Panc1 (cell line): ENCODE results near the gene NEUROG1. TPM values are rescaled to one million over a fixed set of nuclear protein-coding genes. Genes with fewer than 3 reads are reported as not detected.

Experiments used
- ATAC-seq: fragments of 200-7000 bp; cut with Tn5 transposase; 2 replicates; pipeline ENCODE4 v1.9.1; 2020; ENCODE audit warnings: mild to moderate bottlenecking, moderate library complexity
- BruUV-seq: library from RNA; stranded (reverse); fragments of 400-500 nt; replicated peaks from 2 replicates; lab custom pipeline; 2021; lab: Mats Ljungman, UMichigan
- CTCF ChIA-PET: fragments of 300-600 bp; sonication (Branson Sonifier 250); formaldehyde crosslinking; loops from one replicate; lab custom pipeline; 2022; ENCODE audit warnings: antibody characterized with exemption; lab: Charles Lee
- POLR2A ChIA-PET: fragments of 300-600 bp; sonication (Branson Sonifier 250); formaldehyde crosslinking; loops from one replicate; lab custom pipeline; 2022; ENCODE audit warnings: antibody characterized with exemption; lab: Charles Lee
- DNase-seq: peaks from one replicate; pipeline ENCODE4 v3.0.0-alpha.2; 2010; ENCODE audit warnings: low read depth, low spot score
- H3K27ac ChIP-seq: 2 replicates; pipeline ENCODE4 v1.5.1; 2011; ENCODE audit warnings: mild to moderate bottlenecking, low read length, inconsistent platforms
- H3K27me3 ChIP-seq: fragments of 200-500 bp; sonication (Bioruptor generic); 2 replicates; pipeline ENCODE4 v1.6.0; 2014; ENCODE audit warnings: low read length, inconsistent platforms; ENCODE audit not compliant: control insufficient read depth, insufficient read depth
- H3K36me3 ChIP-seq: fragments of 200-500 bp; sonication (Bioruptor generic); 2 replicates; pipeline ENCODE4 v1.5.1; 2014; ENCODE audit warnings: inconsistent platforms, mild to moderate bottlenecking, low read length, moderate library complexity; ENCODE audit not compliant: control insufficient read depth, insufficient read depth
- H3K4me1 ChIP-seq: 2 replicates; pipeline ENCODE4 v1.5.1; 2011; ENCODE audit warnings: inconsistent platforms, mild to moderate bottlenecking, low read length, moderate library complexity; ENCODE audit not compliant: control insufficient read depth, insufficient read depth
- H3K4me3 ChIP-seq, 2 experiments: 2 replicates each; pipeline ENCODE4 v1.5.1; 2011 to 2012; ENCODE audit warnings: low read depth in 2 of 2, low read length in 2 of 2, mild to moderate bottlenecking in 2 of 2, inconsistent platforms in 1 of 2, moderate library complexity in 1 of 2
- H3K9me3 ChIP-seq: fragments of 200-500 bp; sonication (Bioruptor generic); 2 replicates; pipeline ENCODE4 v1.5.1; 2014; ENCODE audit warnings: low read depth, mild to moderate bottlenecking, inconsistent platforms, low read length, moderate library complexity; ENCODE audit not compliant: control insufficient read depth, insufficient read depth
- CTCF ChIP-seq: fragments of 450-650 bp; IDR thresholded peaks from 2 replicates; pipeline ENCODE4 v1.5.1; 2017; ENCODE audit warnings: mild to moderate bottlenecking
- POLR2AphosphoS5 ChIP-seq: IDR thresholded peaks from 2 replicates; pipeline ENCODE4 v1.6.1; 2012; ENCODE audit warnings: mild to moderate bottlenecking, low read depth, low read length, moderate library complexity
- REST ChIP-seq, 2 experiments: IDR thresholded peaks; 2 replicates each; pipeline ENCODE4 v1.6.1; 2011 to 2012; ENCODE audit warnings: low read depth in 2 of 2, control low read depth in 1 of 2, low read length in 1 of 2, mild to moderate bottlenecking in 1 of 2, moderate library complexity in 1 of 2; ENCODE audit not compliant: insufficient read depth in 1 of 2
- SIN3A ChIP-seq: IDR thresholded peaks from 2 replicates; pipeline ENCODE4 v1.6.1; 2012; ENCODE audit warnings: low read depth, mild to moderate bottlenecking, low read length, moderate library complexity, borderline replicate concordance; ENCODE audit not compliant: insufficient read depth
- TCF7L2 ChIP-seq: IDR thresholded peaks from 2 replicates; pipeline ENCODE4 v1.6.1; 2011; ENCODE audit warnings: mild to moderate bottlenecking, low read depth, low read length, inconsistent platforms
- in situ Hi-C: cut with HindIII; loops from 2 replicates; pipeline ENCODE4 v1.10.0; 2016; ENCODE audit warnings: low sequenced_read_pairs, low pct_unique_long_range_greater_than_20kb
- intact Hi-C: fragments of 100-400 bp; cut with micrococcal nuclease; formaldehyde crosslinking; loops from one replicate; pipeline ENCODE4 v1.10.0; 2022; ENCODE audit not compliant: unreplicated experiment
- total RNA-seq: library from RNA; stranded (reverse); gene quantifications from one replicate; pipeline ENCODE4 v1.2.1, GENCODE V29; 2021; ENCODE audit not compliant: unreplicated experiment

Gene NEUROG1
- total RNA-seq, 1 experiment from 2014 or later, result not detected

- BruUV-seq, result no TSS peak
Measured at GRCh38 chr5:135584276-135584675, 48.5 kb upstream of the NEUROG1 start.

DNA sequence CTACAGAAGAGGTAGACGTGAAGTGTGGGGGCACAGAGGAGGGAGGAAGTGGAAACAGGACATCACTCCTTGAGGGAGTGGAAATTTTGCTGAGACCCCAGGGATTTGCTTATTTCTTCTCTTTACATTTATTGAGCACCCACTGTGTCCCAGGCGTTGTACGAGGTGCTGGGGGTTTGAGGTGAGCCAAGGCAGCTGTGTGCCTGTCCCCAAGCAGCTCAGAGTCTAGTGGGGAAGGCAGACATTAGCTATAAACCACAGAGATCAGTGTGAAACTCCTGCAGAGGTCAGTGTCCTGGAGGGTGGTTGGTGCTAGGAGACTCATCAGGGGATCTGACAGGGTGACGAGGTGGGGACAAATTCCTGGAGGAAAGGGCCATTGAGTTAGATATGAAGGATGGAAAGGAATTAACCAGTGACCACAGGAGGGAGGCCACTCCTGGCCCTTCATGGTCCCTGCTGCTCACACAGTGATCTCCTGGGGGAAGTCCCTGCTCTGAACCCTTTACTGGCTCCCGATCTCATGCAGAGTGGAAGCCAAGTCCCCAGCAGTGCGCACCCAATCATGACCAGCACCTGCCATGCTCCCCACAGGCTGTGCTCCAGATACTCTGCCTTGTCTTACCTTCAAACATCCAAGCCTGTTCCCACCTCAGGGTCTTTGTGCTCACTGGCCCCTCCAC lies 46.5 kb upstream of the NEUROG1 start:
- no peak for DNase-seq
- H3K27me3 ChIP-seq, result peaks cover 40% of the 10 kb centered on the region
- CTCF ChIA-PET, result no interaction called here
- ATAC-seq, result no peak
- no peaks in the 10 kb centered on the region for H3K9me3 ChIP-seq
- H3K36me3 ChIP-seq, result no peaks in the 10 kb centered on the region
- peaks cover 3% of the 10 kb centered on the region; the same call in 1 of the 2 replicates for H3K4me1 ChIP-seq
- no peak for TF ChIP-seq POLR2AphosphoS5
- no peak for TF ChIP-seq REST (IDR thresholded peaks at IDR 0.05; ENCODE audit: insufficient read depth in 1 of 2, low read depth in 2 of 2, low read length in 1 of 2)
- no peak for TF ChIP-seq CTCF
- no peak for TF ChIP-seq SIN3A
- TF ChIP-seq TCF7L2, result no peak
- POLR2A ChIA-PET, result no interaction called here
- intact Hi-C loops, result no loop called here
- in situ Hi-C loops, result no loop called here
- BruUV-seq, result no TSS peak
- H3K27ac ChIP-seq, result no peak overlapping the region
- H3K4me3 ChIP-seq, result no peak overlapping the region

More at GRCh38 chr5:135584276-135584675, 48.5 kb upstream of the NEUROG1 start:
- TF ChIP-seq SIN3A (no peak), POLR2AphosphoS5 (no peak), REST (IDR thresholded peaks at IDR 0.05; ENCODE audit: insufficient read depth in 1 of 2, low read depth in 2 of 2, low read length in 1 of 2) (no peak), CTCF (no peak), TCF7L2 (no peak)
- intact Hi-C loops, result no loop called here
- Histone ChIP-seq H3K9me3 (no peaks in the 10 kb centered on the region), H3K4me1 (no peaks in the 10 kb centered on the region), H3K27me3 (peaks cover 32% of the 10 kb centered on the region), H3K36me3 (no peaks in the 10 kb centered on the region), H3K4me3 (no peak overlapping the region), H3K27ac (no peak overlapping the region)
- in situ Hi-C loops, result no loop called here
- ATAC-seq, result no peak
- CTCF ChIA-PET, result no interaction called here
- no peak for DNase-seq
- POLR2A ChIA-PET, result no interaction called here
